ENCODE results near the gene KRTAP27-1.

Gene KRTAP27-1

GRCh38 chr21:30289215-30289614, 48.3 kb downstream of the KRTAP27-1 start, which contains the start of gene KRTAP25-1:
KRTAP25-1 (minus strand) TSS chr21:30289514; CDS start chr21:30289490, 24 bp downstream.
- DNase-seq (ENCODE audit: low spot score): no peak

Measured in hematopoietic multipotent progenitor cell treated with erythropoietin and hydrocortisone succinate and interleukin-3 and kit ligand, for 17 days (in vitro differentiated cells).